Astrocyte of the cerebellum (primary cell): ENCODE results near the gene BRD4.

Source experiments
- DNase-seq: peaks from one replicate; pipeline ENCODE4 v3.0.0-alpha.2; 2011; ENCODE audit warnings: low read depth
- H3K4me3 ChIP-seq: 2 replicates; pipeline ENCODE4 v1.5.1; 2011; ENCODE audit warnings: mild to moderate bottlenecking, low read depth, low read length, moderate library complexity
- in situ Hi-C: cut with HindIII; loops from 2 replicates; pipeline ENCODE4 v1.10.0; 2017; ENCODE audit warnings: low sequenced_read_pairs
- TF ChIP-seq, protein P1 (sequence below): IDR thresholded peaks from 2 replicates; pipeline ENCODE4 v1.5.1; 2012; ENCODE audit warnings: low read length, low read depth, moderate library complexity, mild to moderate bottlenecking; ENCODE audit errors: missing control alignments

BRD4 gene

DNA sequence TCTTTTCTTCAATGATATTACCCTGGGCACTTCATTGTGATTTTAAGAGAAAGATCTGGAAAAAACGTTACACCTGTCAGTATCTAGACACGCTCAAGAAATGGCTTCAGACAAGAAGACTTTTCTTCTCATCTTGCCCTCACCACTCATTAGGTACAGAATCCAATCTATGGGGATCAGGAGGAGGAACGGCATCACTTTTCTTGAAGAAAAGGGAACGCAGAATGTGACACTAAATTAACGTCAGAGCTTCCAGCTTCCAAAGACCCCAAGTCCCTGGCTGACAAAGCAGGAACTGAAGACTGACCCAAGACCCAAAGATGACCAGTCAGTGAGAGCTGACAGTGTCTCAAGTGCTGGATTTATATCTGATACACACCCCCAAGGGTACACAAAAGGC is 48.2 kb downstream of the BRD4 start:
- in situ Hi-C loops: no loop called here
- no peak for DNase-seq
- TF ChIP-seq, protein P1, sequence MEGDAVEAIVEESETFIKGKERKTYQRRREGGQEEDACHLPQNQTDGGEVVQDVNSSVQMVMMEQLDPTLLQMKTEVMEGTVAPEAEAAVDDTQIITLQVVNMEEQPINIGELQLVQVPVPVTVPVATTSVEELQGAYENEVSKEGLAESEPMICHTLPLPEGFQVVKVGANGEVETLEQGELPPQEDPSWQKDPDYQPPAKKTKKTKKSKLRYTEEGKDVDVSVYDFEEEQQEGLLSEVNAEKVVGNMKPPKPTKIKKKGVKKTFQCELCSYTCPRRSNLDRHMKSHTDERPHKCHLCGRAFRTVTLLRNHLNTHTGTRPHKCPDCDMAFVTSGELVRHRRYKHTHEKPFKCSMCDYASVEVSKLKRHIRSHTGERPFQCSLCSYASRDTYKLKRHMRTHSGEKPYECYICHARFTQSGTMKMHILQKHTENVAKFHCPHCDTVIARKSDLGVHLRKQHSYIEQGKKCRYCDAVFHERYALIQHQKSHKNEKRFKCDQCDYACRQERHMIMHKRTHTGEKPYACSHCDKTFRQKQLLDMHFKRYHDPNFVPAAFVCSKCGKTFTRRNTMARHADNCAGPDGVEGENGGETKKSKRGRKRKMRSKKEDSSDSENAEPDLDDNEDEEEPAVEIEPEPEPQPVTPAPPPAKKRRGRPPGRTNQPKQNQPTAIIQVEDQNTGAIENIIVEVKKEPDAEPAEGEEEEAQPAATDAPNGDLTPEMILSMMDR: no peak
- no peak overlapping the region for H3K4me3 ChIP-seq

GRCh38 chr19:15283141-15283883 is 49.0 kb downstream of the BRD4 start:
- in situ Hi-C loops: no loop called here
- H3K4me3 ChIP-seq: no peak overlapping the region
- TF ChIP-seq, protein P1: no peak
- DNase-seq: peak; percentile 40

- no peak overlapping the region for H3K4me3 ChIP-seq
- TF ChIP-seq, protein P1: no peak
- DNase-seq: no peak
- in situ Hi-C loops: no loop called here
Measured at GRCh38 chr19:15282311-15282705, 50.0 kb downstream of the BRD4 start.

DNA sequence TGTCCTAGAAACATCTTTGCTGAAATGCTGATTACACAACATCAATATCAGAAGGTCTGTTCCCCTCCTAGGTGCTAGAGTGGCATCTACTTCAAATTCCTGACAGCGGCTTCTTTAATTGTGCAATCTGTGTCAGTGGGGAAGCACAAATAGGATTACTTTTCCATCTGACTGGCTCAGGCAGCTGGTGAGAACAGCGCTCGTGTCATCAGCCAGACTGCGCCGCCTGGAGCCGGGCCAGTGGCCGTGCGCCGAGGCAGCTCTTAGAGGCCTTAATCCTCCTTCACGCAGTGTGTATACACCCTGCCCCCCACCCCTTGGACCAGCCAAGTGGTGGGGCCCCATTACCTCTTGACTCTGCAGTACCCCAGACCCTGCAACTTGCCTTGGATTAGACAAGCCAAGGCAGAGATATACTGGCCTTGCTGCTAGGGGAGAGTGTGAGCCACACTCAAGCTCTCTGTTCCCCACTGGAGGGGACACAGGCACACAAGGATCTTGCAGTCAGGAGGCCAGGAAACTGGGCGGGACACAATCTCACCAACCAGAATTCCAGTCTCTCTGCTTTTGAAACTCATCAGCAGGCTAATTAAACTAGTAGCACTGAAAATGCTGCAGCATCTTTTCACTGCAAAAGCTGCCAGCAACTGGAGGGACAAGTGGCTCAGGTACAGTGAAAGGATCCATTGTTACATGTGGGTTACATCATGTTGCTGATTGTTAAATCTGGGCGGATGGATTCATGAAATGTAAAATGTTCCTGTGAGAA is 51.2 kb downstream of the BRD4 start:
- in situ Hi-C loops: no loop called here
- TF ChIP-seq, protein P1: peak; percentile 27
- DNase-seq: peak; percentile 71
- no peak overlapping the region for H3K4me3 ChIP-seq

DNA sequence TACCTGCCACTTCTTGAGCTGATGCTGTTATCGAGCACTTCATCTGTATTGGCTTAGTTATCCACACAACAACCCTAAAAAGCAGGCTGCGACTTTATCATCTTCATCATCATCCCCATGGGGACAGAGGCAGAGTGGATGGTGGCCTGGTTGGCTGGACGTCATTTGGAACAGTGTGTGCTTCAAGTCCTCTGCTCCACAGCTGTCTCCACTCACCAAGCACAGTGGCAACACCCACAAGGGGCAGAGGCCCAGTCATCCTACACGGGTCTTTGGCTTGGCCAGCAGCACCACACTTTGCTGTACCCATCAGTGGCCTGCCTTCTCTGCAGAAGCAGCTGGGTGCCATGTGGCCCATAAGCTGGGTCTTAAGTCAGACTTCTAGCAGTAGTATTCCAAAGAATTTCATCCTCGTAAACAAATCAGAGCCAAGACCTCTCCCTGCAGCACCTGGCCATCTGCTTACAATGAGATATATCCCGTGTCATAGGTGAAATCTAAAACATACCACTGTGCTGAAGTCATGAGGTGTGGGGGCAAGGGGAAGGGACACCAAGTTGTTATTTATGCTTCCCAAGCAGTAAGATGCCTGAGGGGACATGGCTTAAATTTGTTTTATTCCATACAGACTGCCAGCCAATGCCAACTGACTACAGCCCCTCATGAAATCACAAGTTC is 52.2 kb downstream of the BRD4 start:
- in situ Hi-C loops: no loop called here
- TF ChIP-seq, protein P1: no peak
- no peak for DNase-seq
- no peak overlapping the region for H3K4me3 ChIP-seq

DNA sequence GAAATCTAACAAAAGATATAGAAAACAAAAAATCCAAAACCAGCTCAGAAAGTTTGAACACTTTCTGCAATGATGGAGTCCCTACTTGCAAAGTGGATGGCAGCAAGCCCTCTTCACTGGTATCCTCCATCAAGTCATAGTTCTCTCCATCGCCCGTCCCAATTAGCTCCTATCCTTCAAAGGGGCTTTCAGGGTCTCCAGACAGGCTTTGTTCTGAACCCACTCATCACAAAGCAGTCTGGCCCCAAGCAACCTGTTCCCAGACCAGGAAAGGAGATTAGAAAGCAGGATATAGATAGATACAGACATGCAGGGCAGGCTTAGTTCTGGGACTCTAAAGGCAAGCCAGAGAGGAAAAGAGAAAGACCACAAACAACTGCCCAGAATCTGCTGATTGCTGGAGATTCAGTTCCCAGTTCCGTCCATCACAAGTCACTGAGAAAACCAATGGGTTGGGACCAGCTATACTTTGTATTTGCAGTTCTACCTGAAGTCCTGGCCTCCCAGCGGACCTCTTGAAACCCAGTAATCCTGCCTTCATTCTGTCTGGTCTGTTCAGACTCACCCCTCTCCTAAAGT is 52.9 kb downstream of the BRD4 start:
- H3K4me3 ChIP-seq: no peak overlapping the region
- TF ChIP-seq, protein P1: no peak
- in situ Hi-C loops: no loop called here
- DNase-seq: no peak
